NOMO-1 treated with dmso at 0.1 percent for 144 hours (cell line): ENCODE results near the gene MAP3K19.
"Not testable (repeated sequence)": the region's sequence is repeated elsewhere in the genome, so short reads cannot be mapped to it uniquely, and the experiment has no call there.

Source experiments
- DNase-seq: peaks from one replicate; lab custom pipeline; 2025; ENCODE audit not compliant: unreplicated experiment; lab: John Stamatoyannopoulos, UW

Gene MAP3K19, protein sequence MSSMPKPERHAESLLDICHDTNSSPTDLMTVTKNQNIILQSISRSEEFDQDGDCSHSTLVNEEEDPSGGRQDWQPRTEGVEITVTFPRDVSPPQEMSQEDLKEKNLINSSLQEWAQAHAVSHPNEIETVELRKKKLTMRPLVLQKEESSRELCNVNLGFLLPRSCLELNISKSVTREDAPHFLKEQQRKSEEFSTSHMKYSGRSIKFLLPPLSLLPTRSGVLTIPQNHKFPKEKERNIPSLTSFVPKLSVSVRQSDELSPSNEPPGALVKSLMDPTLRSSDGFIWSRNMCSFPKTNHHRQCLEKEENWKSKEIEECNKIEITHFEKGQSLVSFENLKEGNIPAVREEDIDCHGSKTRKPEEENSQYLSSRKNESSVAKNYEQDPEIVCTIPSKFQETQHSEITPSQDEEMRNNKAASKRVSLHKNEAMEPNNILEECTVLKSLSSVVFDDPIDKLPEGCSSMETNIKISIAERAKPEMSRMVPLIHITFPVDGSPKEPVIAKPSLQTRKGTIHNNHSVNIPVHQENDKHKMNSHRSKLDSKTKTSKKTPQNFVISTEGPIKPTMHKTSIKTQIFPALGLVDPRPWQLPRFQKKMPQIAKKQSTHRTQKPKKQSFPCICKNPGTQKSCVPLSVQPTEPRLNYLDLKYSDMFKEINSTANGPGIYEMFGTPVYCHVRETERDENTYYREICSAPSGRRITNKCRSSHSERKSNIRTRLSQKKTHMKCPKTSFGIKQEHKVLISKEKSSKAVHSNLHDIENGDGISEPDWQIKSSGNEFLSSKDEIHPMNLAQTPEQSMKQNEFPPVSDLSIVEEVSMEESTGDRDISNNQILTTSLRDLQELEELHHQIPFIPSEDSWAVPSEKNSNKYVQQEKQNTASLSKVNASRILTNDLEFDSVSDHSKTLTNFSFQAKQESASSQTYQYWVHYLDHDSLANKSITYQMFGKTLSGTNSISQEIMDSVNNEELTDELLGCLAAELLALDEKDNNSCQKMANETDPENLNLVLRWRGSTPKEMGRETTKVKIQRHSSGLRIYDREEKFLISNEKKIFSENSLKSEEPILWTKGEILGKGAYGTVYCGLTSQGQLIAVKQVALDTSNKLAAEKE (N-terminal part only)

DNA sequence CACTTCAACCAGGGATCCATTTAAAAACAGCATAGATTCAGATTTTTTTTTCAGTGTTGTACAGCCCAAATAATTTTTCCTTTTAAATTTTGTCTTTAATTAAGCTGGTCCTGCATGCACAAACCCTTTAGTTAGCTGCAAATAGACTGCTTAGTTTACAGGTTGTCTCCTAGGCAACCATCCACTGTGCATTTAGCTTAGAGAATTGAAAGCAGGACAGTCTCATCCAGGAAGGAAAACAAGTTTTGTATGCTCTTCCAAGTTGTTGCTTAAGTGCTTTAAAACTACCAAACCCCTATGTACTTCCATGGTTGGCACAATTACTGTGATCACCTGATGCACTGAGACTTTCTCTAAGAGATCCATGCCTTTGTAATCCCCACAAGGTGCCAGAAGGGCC is at the start of gene MAP3K19:
MAP3K19 (minus strand) TSS at position 148 of the 400 bp plus-strand sequence. CDS start 22,800 bp downstream, outside the sequence.
- no peak for DNase-seq

DNA sequence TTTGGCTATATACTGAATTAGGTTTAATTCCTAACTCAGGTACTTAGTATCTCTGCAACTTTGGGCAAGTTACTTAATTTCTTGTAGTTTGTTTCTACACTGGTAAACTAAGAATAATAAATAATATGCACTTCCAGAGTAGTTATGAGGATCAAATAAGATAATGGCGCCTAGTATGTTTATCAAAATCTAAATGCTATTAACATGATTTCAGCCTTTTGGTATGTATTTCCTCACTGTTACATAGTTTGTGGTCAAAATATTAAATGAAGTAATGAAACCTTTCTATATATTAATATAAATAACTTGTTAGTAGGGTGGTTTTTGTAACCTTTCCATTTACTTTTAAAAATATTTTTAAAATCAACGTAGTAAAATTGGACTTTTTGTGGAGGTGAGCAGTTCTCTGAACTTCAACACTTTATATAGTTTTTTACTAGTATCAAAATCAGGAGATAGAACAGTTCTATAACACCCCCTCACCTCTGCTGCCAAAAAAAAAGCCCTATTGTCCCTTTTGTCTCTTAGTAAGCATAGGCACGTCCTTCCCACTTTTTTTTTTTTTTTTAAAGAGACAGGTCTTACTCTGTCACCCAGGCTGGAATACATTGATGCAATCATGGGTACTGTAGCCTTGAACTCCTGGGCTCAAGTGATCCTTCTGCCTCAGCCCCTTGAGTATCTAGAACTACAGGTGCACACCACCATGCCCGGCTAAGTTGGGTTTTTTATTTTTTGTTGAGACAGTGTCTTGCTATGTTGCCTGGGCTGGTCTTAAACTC is 49.6 kb upstream of the MAP3K19 start:
- no peak for DNase-seq

DNA sequence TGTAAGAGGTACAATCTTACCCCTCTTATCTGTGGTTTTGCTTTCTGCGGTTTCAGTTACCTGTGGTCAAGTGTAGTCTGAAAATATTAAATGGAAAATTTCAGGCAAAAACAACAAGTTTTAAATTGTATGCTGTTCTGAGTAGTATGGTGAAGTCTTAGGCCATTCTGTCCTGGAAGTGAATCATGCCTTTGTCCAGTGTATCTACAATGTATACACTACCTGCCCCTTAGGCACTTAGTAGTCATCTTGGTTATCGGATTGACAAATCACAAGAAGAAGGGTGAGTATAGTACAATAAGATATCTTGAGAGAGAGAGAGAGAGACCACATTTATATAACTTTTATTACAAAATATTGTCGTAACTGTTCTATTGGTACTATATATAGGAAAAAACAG is 48.3 kb upstream of the MAP3K19 start:
- DNase-seq: no peak

DNA sequence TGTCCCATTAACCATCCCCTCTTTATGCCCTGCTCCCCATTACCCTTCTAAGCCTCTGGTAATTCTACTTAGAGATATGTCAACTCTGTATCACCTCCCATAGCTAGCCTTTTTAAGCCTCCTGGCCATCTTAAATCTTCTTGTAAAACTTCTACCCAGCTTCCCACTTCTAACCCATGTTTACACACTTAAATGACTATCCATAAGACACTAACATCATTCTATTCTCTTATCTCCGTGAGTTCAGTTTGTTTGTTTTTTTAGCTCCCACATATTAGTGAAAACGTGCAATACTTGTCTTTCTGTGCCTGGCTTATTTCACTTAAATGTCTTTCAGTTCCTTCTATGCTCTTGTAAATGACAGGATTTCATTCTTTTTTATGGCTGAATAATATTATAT is 47.3 kb upstream of the MAP3K19 start:
- no peak for DNase-seq

DNA sequence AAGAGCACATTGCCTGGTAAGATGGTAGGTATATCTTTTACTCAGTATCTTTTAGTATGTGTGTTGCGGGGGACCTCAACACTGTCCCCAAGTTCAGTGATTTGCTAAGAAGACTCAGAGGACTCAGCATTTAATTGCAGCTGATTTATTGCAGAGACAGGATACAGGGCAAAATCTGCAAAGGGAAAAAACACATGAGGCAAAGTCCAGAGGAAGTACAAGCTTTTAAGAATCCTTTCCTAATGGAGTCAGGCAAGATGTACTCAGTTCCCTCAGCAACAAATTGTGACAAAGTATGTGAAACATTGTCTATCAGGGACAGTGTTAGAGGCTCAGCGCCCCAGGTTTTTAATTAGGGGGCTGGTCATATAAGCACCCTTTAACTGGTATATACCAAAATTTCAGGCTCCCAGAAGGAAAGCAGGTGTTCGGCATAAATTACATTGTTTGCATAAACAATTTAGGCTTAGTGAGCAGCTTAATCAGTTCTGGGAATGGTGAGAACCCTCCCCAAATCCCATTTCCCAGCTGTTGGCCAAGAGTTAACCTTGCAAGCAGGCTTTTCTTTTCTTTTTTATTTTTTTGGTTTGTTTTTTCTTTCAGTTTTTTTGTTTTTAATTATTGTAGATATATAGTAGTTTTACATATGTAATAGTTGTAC is 46.6 kb upstream of the MAP3K19 start:
- DNase-seq: no peak

GRCh38 chr2:135093193-135093592 is 45.9 kb upstream of the MAP3K19 start:
- DNase-seq: no peak

DNA sequence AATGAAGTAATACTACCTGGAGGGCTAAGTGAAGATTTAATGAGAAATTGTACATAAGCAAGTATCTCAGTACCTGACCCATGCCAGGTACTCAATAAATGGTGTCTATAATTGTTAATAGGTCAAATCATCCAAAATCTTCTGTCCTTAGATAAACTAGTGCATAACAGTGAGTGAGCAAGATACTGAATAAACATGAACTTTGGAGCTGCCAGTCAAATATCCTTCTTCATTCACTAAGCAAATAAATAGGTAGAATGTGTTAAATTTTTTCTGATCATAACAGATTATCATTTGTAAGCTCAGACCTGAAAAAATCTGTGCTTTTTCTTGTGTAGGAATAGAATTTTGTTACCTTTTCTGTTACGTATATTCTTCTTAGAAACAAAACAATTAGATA is 44.4 kb upstream of the MAP3K19 start:
- no peak for DNase-seq

- not testable (repeated sequence) for DNase-seq
Observed at GRCh38 chr2:135089597-135089996, 42.4 kb upstream of the MAP3K19 start.

GRCh38 chr2:135086222-135086621 is 39.0 kb upstream of the MAP3K19 start:
- no peak for DNase-seq

GRCh38 chr2:135078417-135078816 is 31.2 kb upstream of the MAP3K19 start:
- DNase-seq: no peak

- DNase-seq: no peak
Observed at GRCh38 chr2:135076556-135076955, 29.3 kb upstream of the MAP3K19 start.

GRCh38 chr2:135074216-135074615 is 27.0 kb upstream of the MAP3K19 start:
- DNase-seq: no peak

- DNase-seq: no peak
Observed at GRCh38 chr2:135072125-135072997, 25.1 kb upstream of the MAP3K19 start.

DNA sequence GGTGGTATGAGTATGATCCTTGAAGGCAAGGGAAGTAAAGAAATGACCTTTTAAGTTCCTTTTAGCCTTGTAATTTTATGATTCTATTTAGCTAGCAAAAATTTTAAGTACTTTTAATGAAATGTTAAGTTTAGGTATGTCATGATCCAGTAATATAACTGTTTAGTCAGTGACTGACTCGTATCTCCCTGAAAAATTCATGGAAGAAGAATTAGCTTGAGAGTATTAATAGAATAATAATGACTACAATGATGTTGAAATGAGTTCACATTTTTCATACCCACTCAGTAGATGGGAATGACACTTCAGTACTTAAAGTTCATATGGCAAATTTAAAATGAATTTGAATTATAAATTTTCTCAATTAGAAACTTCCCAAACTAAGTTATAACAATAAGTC is 19.5 kb upstream of the MAP3K19 start:
- DNase-seq: no peak

DNA sequence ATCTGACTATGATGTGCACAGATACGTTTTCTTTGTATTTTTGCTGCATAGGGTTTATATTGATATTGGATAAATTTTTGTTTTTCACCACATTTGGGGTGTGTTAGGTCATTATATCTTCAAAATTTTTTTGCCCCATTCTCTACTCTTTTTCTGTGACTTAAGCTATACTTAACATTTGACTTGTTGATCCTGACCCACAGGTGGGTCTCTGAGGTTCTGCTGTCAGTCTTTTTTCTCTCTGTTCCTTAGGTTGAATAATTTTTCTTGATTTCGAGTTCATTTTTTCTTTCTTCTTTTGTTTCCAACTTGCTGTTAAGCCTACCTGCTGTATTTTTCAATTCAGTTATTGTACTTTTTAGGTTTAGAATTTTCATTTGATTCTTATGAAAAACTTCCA is 16.9 kb upstream of the MAP3K19 start:
- DNase-seq: no peak

DNA sequence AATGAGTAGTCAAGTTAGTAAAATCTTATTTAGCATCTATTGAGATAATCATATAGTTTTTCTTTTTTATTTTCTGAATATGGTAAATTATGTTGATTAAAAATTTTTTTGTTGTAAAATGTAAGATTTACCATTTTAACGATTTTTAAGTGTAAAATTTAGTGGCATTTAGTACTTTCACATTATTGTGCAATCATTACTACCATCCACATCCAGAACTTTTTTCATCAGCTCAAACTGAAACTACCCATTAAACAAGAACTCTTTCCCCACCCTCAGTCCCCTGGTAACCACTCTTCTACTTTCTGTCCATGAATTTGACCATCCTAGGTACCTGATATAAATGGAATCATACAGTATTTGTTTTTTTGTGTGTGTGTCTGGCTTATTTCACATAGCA is 16.0 kb upstream of the MAP3K19 start:
- DNase-seq: no peak

DNA sequence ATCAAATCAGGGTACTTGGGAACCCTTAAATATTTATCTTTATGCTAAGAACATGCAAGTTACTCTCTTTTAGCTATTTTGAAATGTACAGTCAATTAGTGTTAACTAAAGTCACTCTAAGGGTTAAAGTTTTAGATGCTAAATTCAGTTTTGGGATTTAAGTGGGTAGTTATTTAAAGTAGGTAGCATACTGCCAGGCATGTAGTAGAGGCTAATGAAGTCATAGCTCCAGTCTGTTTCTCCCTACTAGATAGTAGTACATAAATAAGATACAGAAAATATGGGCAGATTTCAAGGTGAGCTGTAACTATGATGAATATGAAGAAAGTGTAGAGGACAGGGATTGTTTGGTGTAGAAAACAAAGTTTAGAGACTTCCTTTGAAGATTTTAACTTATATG is 12.3 kb upstream of the MAP3K19 start:
- DNase-seq: no peak

DNA sequence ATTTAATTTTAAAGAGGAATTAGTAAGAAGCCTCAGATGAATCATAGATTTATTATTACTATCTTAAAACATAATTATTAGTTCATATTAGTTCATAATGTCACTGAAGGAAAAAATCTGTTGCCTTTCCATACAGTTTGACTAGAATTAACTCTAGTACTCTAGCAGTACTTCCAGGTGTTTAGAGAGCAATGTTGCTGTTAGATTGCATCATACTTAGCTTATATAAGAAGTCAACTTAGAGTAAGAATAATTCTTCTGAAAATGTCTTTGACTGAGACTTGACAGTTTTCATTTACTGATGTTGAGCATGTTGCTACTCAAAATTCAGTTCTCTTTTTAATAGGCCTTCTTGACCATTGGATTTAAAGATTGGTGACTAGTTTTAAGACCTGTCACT is 9.5 kb upstream of the MAP3K19 start:
- DNase-seq: no peak

DNA sequence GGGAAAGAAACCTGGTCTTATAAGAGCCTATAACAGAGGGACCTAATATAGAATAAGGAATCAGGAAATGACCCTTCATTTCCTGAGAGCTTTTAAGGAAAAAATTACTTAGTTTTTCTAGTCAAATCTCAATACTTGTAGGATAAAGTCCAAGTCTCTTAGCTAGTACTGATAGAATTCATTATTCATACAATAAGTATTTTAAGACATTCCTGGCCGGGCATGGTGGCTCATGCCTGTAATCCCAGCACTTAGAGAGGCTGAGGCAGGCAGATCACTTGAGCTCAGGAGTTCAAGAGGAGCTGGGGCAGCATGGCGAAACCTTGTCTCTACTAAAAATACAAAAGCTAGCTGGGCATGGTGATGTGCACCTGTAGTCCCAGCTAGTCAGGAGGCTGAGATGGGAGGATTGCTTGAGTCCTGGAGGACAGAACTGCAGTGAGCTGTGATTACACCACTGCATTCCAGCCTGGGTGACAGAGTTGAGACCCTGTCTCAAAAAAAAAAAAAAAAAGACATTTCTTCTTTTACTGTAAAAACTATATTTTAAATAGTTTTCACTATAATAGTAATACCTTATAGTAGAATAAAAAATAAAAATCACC is 8.0 kb upstream of the MAP3K19 start:
- DNase-seq: no peak
